IPS-20b (cell line): ENCODE data around the gene RBBP9.

Source experiments
- H3K27ac ChIP-seq: one replicate; pipeline ENCODE4 v1.5.1; 2013; ENCODE audit warnings: low read length
- H3K27me3 ChIP-seq: 2 replicates; pipeline ENCODE4 v1.6.1; 2013; ENCODE audit warnings: mild to moderate bottlenecking, low read length, inconsistent platforms; ENCODE audit not compliant: insufficient read depth
- H3K36me3 ChIP-seq: 2 replicates; pipeline ENCODE4 v1.6.1; 2013; ENCODE audit warnings: low read depth, mild to moderate bottlenecking, inconsistent platforms, low read length, moderate library complexity; ENCODE audit not compliant: insufficient read depth
- H3K4me1 ChIP-seq: 2 replicates; pipeline ENCODE4 v1.6.1; 2013; ENCODE audit warnings: mild to moderate bottlenecking, control low read depth, inconsistent platforms, low read length, moderate library complexity; ENCODE audit not compliant: insufficient read depth
- H3K4me3 ChIP-seq: 2 replicates; pipeline ENCODE4 v1.5.1; 2013; ENCODE audit warnings: mild to moderate bottlenecking, low read length, inconsistent platforms
- H3K9ac ChIP-seq: 2 replicates; pipeline ENCODE4 v1.6.1; 2013; ENCODE audit warnings: low read depth, mild to moderate bottlenecking, inconsistent platforms, low read length, moderate library complexity
- H3K9me3 ChIP-seq: 2 replicates; pipeline ENCODE4 v1.6.1; 2013; ENCODE audit warnings: mild to moderate bottlenecking, low read depth, low read length, inconsistent platforms; ENCODE audit not compliant: insufficient read depth

RBBP9 gene

DNA sequence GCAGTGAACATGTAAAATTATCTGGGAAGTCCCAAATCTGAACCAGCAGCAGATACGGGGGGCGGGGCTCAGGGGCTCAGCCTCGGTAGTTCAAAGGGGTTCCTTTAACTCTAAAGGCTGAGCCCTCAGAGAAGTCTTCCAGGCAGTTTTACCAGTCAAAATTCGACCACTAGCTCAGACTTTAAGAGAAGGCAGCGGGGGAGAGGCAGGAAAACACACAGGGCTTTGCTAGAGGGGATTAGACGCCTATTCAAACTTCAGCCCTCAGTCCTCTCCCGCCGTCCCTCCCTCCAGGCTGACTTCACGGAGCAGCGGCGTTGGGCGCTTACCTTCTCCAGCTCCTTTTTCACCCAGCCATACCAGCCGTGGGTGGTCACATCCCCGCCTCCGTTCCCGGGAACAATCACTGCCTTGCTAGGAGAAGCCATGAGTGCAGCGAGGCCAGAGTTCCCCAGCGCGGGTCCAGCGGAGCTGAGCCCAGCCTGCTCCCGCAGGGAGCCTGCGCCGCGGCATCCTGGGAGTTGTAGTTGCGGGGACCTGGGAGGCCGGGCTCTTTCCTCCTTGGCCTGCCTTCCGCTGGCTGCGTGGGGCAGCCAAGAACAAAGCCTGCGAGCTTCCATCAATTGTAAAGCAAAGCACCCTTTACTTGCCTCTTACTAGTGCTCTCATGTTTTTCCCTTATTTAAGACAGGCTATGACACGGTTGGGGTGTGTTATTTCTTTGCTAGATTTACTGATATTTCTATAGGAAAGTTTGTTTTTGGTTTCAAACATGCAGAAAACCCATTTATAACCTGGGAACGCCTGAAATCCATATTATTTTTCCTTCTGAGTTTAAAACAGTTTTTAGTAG lies at the start of gene RBBP9:
RBBP9 (minus strand) TSS at position 486 of the 853 bp plus-strand sequence; CDS start at position 428, 58 bp downstream.
- Histone ChIP-seq H3K4me1 (peaks cover 3% of the 10 kb centered on the region; the same call in 1 of the 2 replicates), H3K27ac (no peak within 1 kb of the TSS), H3K9ac (peak within 1 kb of the TSS; percentile 89), H3K36me3 (peaks cover 19% of the 10 kb centered on the region), H3K27me3 (no peaks in the 10 kb centered on the region), H3K9me3 (no peaks in the 10 kb centered on the region), H3K4me3 (peak within 1 kb of the TSS; percentile 92)

DNA sequence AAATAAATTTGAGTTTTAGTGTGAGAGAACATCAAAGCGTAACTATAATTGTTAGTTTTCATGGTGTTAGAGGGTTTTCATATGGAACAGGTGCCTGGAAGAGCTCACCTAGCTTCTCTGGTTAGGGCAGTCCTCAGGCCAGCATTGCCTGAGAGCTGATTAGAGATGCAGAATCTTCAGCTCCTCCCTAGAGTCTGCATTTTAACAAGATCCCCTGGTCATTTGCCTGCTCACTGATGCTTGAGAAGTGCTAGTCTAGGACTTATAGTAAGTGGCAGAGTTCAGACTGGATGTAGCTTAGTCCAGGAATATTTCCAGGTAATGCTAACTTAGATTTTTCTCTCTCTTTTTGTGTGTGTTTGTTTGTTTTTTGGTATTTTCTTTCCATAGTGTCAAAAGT lies 48.5 kb upstream of the RBBP9 start:
- H3K4me1 ChIP-seq = no peaks in the 10 kb centered on the region
- H3K9me3 ChIP-seq = no peaks in the 10 kb centered on the region
- H3K9ac ChIP-seq = no peak overlapping the region
- peaks cover 91% of the 10 kb centered on the region for H3K36me3 ChIP-seq
- H3K4me3 ChIP-seq = no peak overlapping the region
- no peak overlapping the region for H3K27ac ChIP-seq
- no peaks in the 10 kb centered on the region for H3K27me3 ChIP-seq

DNA sequence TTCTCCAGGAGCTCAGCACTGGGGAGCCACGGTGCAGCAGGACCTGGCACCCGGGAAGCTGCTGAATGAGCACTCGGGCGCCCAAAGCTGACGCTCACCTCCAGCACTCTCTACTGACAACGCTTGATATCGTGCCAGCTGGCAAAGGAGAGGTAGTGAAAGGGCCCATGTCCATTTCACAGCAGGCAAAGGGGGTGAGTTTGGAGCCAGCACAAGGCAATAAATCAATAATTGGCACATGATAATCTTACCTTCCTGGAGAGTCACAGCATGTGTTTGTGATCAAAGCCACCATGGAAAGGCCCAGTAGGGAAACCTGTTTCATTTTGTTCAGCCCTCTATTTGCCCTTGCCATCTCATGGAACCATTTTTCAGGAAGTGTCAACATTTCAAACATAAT lies 46.9 kb upstream of the RBBP9 start:
- Histone ChIP-seq H3K4me3 (no peak overlapping the region), H3K27me3 (no peaks in the 10 kb centered on the region), H3K27ac (no peak overlapping the region), H3K4me1 (no peaks in the 10 kb centered on the region), H3K36me3 (peaks cover 85% of the 10 kb centered on the region), H3K9ac (no peak overlapping the region), H3K9me3 (no peaks in the 10 kb centered on the region)

DNA sequence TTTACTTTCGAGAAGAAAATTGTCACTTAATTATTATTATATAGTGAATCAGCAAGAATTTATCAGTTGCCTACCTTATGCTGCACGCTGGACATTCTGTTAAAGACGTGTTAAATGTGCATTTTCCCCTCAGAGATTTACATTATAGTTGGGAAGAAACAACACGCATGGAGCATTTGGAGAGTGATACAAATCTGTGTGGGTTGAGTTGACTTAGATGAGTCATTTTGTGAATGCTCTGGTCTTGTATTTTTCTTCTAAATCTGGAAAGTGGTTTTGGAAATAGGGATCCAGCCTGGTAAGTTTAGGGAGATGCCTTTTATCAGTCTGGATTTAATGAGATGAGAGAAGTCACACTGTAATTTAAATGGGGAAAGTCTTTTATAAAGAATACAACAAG lies 46.2 kb upstream of the RBBP9 start:
- no peak overlapping the region for H3K9ac ChIP-seq
- H3K4me3 ChIP-seq = no peak overlapping the region
- H3K27me3 ChIP-seq = no peaks in the 10 kb centered on the region
- no peak overlapping the region for H3K27ac ChIP-seq
- H3K4me1 ChIP-seq = no peaks in the 10 kb centered on the region
- peaks cover 82% of the 10 kb centered on the region for H3K36me3 ChIP-seq
- no peaks in the 10 kb centered on the region for H3K9me3 ChIP-seq

DNA sequence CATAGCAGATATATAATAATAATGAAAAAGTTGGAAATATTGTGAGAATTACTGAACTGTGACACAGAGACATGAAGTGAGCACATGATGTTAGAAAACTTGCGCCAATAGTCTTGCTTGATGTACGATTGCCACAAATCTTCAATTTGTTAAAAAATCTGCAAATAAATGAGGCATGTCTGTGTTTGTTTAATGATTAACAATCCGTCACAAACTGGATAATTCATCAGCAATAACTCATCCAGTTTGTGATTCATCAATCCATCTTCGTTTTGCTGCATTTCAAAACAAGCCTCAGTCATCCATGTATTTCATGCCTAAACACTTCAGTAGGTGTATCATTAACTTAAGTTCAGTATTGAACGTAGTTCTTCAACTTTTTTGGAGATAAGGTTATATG lies 44.7 kb upstream of the RBBP9 start:
- Histone ChIP-seq H3K36me3 (peaks cover 79% of the 10 kb centered on the region), H3K9me3 (no peaks in the 10 kb centered on the region), H3K4me1 (no peaks in the 10 kb centered on the region), H3K9ac (no peak overlapping the region), H3K27ac (no peak overlapping the region), H3K27me3 (no peaks in the 10 kb centered on the region), H3K4me3 (no peak overlapping the region)

DNA sequence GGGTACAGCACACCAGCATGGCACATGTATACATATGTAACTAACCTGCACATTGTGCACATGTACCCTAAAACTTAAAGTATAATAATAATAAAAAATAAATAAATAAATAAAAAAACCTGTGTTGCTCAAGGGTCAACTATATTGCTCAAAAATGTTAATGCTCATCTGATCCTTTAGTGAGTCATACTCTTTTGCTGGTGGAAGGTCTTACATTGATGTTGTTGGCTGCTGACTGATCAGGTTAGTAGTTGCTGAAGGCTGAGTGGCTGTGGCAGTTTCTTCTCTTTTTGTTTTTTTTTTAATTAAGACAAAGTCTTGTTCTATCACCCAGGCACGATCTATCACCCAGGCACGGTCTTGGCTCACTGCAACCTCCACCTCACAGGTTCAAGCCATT lies 40.6 kb upstream of the RBBP9 start:
- no peak overlapping the region for H3K9ac ChIP-seq
- no peaks in the 10 kb centered on the region for H3K4me1 ChIP-seq
- H3K4me3 ChIP-seq = no peak overlapping the region
- no peaks in the 10 kb centered on the region for H3K9me3 ChIP-seq
- no peak overlapping the region for H3K27ac ChIP-seq
- H3K36me3 ChIP-seq = peaks cover 73% of the 10 kb centered on the region
- H3K27me3 ChIP-seq = no peaks in the 10 kb centered on the region

DNA sequence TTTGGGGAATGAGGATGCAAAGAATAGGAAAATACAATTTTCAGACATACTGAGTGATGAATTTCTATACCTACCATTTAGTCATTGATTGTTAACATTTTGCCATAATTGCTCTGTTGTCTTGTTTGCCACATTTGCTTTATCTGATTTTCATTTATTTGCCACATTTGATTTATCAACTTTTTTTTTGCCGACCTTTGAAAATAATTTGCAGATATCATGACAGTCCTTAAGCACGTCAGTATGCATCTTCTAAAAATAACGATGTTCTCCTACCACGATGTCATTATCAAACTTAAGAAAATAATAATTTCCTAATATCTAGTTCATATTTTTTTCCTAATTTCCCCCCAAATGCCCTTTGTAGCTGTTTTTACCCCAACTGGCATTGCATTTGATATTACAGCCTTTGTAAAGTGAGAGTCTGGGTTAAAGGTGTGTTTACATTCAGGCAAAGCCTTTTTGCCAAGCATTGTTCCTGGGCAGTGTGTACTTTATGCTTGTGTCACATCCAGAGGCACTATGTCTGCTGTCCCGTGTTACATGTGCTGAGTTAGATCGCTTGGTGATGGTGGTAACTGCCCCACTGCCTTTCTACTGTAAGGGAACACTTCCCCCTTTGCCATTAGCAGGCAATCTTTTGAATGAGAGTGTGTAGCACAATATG lies 37.1 kb upstream of the RBBP9 start:
- Histone ChIP-seq H3K9me3 (no peaks in the 10 kb centered on the region), H3K4me1 (no peaks in the 10 kb centered on the region), H3K27ac (no peak overlapping the region), H3K9ac (no peak overlapping the region), H3K27me3 (no peaks in the 10 kb centered on the region), H3K4me3 (no peak overlapping the region), H3K36me3 (peaks cover 80% of the 10 kb centered on the region)

DNA sequence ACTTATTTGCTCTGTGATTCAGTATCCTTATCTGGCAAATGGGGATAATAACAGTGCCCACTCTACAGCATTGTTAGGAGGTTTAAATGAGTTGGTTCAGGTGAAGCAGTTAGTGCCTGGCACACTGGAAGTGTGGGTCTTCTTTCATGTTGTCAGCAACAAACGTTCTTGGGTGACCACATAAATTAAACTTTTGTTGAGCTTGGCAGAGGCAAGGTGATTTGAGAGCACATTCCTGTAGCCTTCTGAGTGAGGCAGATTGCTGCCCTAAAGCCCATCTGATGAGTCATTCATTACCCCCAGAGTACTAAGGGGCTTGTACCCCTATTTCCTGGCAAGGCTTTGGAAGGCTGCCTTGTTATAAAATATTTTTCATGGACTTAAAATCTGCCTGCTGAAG lies 36.5 kb upstream of the RBBP9 start:
- Histone ChIP-seq H3K36me3 (peaks cover 83% of the 10 kb centered on the region), H3K27ac (no peak overlapping the region), H3K4me3 (no peak overlapping the region), H3K9ac (no peak overlapping the region), H3K4me1 (no peaks in the 10 kb centered on the region), H3K27me3 (no peaks in the 10 kb centered on the region), H3K9me3 (no peaks in the 10 kb centered on the region)

DNA sequence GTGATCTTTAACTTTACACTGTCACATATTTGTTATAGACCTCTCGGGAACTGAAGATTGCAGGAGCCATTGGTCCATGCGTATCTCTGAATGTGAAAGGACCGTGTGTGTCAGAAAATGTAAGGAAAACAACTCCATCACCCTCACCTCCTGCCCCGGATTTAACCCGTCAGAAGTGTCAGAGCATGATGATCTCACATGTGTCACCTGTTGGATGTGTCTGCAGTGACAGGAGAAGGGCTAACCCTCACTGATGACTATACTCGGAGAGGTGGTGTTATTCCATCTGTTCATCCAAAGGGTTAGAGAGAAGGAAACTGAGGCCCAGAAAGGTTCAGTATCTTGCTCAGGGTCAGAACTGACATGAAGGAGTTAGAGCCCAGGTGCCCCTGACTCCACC lies 35.6 kb upstream of the RBBP9 start:
- H3K36me3 ChIP-seq = peaks cover 86% of the 10 kb centered on the region
- no peaks in the 10 kb centered on the region for H3K9me3 ChIP-seq
- no peak overlapping the region for H3K9ac ChIP-seq
- H3K27me3 ChIP-seq = no peaks in the 10 kb centered on the region
- no peaks in the 10 kb centered on the region for H3K4me1 ChIP-seq
- H3K4me3 ChIP-seq = no peak overlapping the region
- H3K27ac ChIP-seq = no peak overlapping the region

DNA sequence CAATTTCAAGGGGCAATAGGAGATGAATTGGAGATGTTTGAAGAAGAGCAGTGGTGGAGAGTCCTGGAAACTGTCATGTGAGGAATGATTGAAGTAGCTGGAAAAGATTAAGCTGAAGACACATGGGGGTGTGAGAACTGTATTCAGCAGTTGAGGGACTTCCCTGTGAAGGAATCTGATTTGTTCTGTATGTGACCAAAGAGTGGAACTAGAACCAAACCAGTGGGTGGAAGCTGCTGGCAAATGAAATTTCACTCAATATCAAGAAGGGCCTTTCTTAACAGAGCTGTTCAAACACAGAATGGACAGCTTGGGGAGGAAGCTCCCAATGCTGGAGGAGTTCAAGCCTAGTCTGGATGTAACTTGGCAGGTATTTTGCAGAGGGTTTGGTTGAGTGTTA lies 32.0 kb upstream of the RBBP9 start:
- no peak overlapping the region for H3K9ac ChIP-seq
- H3K36me3 ChIP-seq = peaks cover 98% of the 10 kb centered on the region
- no peak overlapping the region for H3K27ac ChIP-seq
- H3K4me1 ChIP-seq = no peaks in the 10 kb centered on the region
- no peak overlapping the region for H3K4me3 ChIP-seq
- no peaks in the 10 kb centered on the region for H3K27me3 ChIP-seq
- no peaks in the 10 kb centered on the region for H3K9me3 ChIP-seq

DNA sequence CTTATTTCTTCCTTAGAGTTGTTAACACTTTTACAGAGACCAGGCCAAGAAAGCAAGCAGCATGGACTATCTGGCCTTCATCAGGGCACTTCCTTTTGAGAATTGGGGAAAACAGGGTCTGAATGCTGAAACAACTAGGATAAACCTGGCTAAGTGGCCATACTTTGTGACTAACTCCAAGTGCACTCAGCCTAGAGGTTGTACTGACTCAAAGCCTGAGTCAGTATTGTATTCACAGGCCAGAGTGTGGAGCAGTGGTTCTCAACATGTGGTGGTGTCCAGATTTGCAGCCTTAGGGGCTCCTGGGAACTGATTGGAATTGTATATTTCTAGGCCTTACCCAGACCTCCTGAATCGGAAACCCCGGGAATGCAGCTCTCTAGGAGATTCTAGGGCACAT lies 30.8 kb upstream of the RBBP9 start:
- H3K9ac ChIP-seq = no peak overlapping the region
- H3K4me1 ChIP-seq = no peaks in the 10 kb centered on the region
- no peaks in the 10 kb centered on the region for H3K27me3 ChIP-seq
- peaks cover 89% of the 10 kb centered on the region for H3K36me3 ChIP-seq
- H3K9me3 ChIP-seq = no peaks in the 10 kb centered on the region
- H3K27ac ChIP-seq = no peak overlapping the region
- no peak overlapping the region for H3K4me3 ChIP-seq

DNA sequence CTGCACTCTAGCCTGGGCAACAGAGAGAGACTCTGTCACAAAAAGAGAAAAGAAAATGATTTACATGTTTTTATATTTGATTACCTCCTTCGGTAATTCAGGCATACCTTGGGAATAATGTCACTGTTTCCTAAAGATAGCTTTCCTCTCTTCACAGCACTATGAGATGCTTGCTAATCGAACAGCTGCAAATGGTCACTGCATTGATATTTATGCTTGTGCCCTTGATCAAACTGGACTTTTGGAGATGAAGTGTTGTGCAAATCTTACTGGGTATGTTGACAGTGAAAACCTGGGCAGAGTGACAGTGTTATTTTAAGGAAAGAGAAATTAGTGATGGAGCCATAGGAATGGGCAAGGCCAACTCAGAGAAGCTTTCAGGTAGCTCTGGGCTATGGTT lies 30.3 kb upstream of the RBBP9 start:
- Histone ChIP-seq H3K27me3 (no peaks in the 10 kb centered on the region), H3K9ac (no peak overlapping the region), H3K4me3 (no peak overlapping the region), H3K27ac (no peak overlapping the region), H3K9me3 (no peaks in the 10 kb centered on the region), H3K36me3 (peaks cover 84% of the 10 kb centered on the region), H3K4me1 (no peaks in the 10 kb centered on the region)
